Nephron (organoid): ENCODE results near the gene SBF2.

ENCODE experiments used
- H3K27ac Mint-ChIP-seq, 3 experiments: 2 replicates each; pipeline ENCODE4 v1.8.0; 2020; ENCODE audit warnings: mixed read lengths in 3 of 3, mild to moderate bottlenecking in 2 of 3, moderate library complexity in 1 of 3
- H3K27me3 Mint-ChIP-seq: 2 replicates; pipeline ENCODE4 v1.8.0; 2021; ENCODE audit warnings: low read depth, mild to moderate bottlenecking, moderate library complexity, mixed read lengths
- H3K36me3 Mint-ChIP-seq: 2 replicates; pipeline ENCODE4 v1.8.0; 2020; ENCODE audit warnings: low read depth, mixed read lengths
- H3K4me1 Mint-ChIP-seq: 2 replicates; pipeline ENCODE4 v1.8.0; 2020; ENCODE audit warnings: mixed read lengths
- H3K4me3 Mint-ChIP-seq, 3 experiments: 2 replicates each; pipeline ENCODE4 v1.8.0; 2020; ENCODE audit warnings: mild to moderate bottlenecking in 3 of 3, mixed read lengths in 3 of 3, moderate library complexity in 2 of 3
- H3K9me3 Mint-ChIP-seq: 2 replicates; pipeline ENCODE4 v1.8.0; 2020; ENCODE audit warnings: mixed read lengths
- CTCF ChIP-seq, 3 experiments: fragments of 200-600 bp; sonication (generic); IDR thresholded peaks; one replicate each; pipeline ENCODE4 v1.5.0; 2021; ENCODE audit warnings: antibody characterized with exemption in 3 of 3; ENCODE audit not compliant: unreplicated experiment in 3 of 3

SBF2 gene

DNA sequence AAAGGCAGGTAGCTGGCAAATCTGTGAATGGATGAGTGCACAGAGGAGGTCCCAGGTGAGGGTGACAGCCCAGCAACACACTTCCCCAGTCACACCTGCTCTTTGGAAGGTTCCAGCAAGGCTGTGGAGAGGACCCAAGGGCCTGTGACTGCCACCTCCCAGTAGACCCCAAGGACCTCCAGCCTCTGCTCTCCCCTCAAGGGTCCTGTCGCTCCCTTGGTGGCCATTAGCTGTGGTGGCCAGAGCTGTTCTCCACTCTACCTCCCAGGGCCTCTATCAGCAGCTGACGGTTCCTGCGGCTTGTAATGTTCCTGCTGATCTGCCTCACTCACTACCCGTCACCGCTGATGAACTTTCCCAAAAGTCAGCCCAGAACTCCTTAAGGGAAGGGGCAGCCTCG lies 537.1 kb downstream of the SBF2 start:
- Mint-ChIP-seq H3K4me1 (peaks cover 30% of the 10 kb centered on the region), H3K36me3 (no peaks in the 10 kb centered on the region)

DNA sequence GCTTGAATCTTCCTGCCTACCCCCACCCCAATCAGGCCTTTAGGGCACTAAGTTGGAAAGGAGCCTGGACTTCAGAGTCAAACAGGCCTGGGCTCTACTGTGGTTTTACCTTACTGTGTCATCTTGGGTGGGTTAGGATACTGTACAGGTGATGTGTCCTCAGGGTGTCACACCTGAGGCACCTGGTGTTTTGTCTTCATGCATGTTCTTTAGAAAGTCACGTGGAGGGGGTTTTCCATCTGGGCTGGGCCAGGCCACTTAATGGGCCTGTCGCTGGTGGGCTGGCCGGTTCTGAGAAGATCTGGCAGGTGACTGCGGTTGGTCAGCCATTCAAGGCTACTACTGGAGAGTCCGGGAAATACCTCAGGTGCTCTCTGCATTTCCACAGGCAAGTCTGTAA lies 537.6 kb downstream of the SBF2 start:
- H3K4me1 Mint-ChIP-seq: peaks cover 26% of the 10 kb centered on the region
- peaks cover 8% of the 10 kb centered on the region for H3K27me3 Mint-ChIP-seq
- H3K4me3 Mint-ChIP-seq: peak overlapping the region in 1 of 3 experiments; percentile 47
- no peaks in the 10 kb centered on the region for H3K36me3 Mint-ChIP-seq
- no peaks in the 10 kb centered on the region for H3K9me3 Mint-ChIP-seq
- peak overlapping the region in 2 of 3 experiments; percentile 28 to 53 for H3K27ac Mint-ChIP-seq
- no peak for TF ChIP-seq CTCF (IDR thresholded peaks at IDR 0.05; ENCODE audit: unreplicated experiment in 3 of 3)

More for the DNA sequence above, 537.1 kb downstream of the SBF2 start:
- H3K27me3 Mint-ChIP-seq: peaks cover 8% of the 10 kb centered on the region
- no peak overlapping the region for H3K4me3 Mint-ChIP-seq
- H3K27ac Mint-ChIP-seq: peak overlapping the region in 1 of 3 experiments; percentile 53
- TF ChIP-seq CTCF (IDR thresholded peaks at IDR 0.05; ENCODE audit: unreplicated experiment in 3 of 3): no peak
- H3K9me3 Mint-ChIP-seq: no peaks in the 10 kb centered on the region

GRCh38 chr11:9755561-9756185 lies 538.3 kb downstream of the SBF2 start:
- Mint-ChIP-seq H3K4me3 (peak overlapping the region in 1 of 3 experiments; percentile 23), H3K27ac (peak overlapping the region in 2 of 3 experiments; percentile 15 to 51), H3K9me3 (no peaks in the 10 kb centered on the region), H3K4me1 (peaks cover 20% of the 10 kb centered on the region), H3K36me3 (peaks cover 1% of the 10 kb centered on the region), H3K27me3 (peaks cover 8% of the 10 kb centered on the region)
- TF ChIP-seq CTCF (IDR thresholded peaks at IDR 0.05; ENCODE audit: unreplicated experiment in 3 of 3): no peak

DNA sequence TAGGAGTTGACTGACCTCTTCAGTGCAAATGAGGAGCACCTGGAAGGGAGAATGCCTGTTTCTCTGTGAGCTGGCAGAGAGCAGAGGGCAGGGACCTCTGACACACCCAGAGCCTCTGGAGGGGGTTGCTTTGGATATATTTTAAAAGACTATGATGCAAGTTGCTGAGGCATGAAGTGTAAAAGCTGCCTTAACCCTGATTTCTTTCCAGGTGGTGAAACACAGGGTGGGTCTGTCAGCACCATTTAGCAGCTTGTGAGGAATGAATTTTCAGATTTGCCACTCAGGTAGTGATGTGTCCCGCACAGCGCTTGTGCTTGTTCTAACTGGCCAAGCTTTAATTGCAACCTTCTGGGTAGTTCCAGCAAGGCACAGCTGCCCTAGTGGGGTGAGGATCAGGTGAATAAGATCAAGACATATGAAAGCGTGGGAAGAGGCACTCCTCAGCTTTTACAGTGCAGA lies 540.0 kb downstream of the SBF2 start:
- Mint-ChIP-seq H3K36me3 (peaks cover 11% of the 10 kb centered on the region), H3K4me1 (peaks cover 4% of the 10 kb centered on the region), H3K27me3 (peaks cover 4% of the 10 kb centered on the region), H3K4me3 (no peak overlapping the region), H3K27ac (peak overlapping the region; percentile 24 to 36 (median 27)), H3K9me3 (no peaks in the 10 kb centered on the region)
- TF ChIP-seq CTCF (IDR thresholded peaks at IDR 0.05; ENCODE audit: unreplicated experiment in 3 of 3): no peak

GRCh38 chr11:9753021-9753420 lies 541.0 kb downstream of the SBF2 start:
- H3K27me3 Mint-ChIP-seq: peaks cover 4% of the 10 kb centered on the region
- H3K36me3 Mint-ChIP-seq: peaks cover 19% of the 10 kb centered on the region
- H3K9me3 Mint-ChIP-seq: no peaks in the 10 kb centered on the region
- H3K27ac Mint-ChIP-seq: no peak overlapping the region
- no peak for TF ChIP-seq CTCF (IDR thresholded peaks at IDR 0.05; ENCODE audit: unreplicated experiment in 3 of 3)
- no peak overlapping the region for H3K4me3 Mint-ChIP-seq
- H3K4me1 Mint-ChIP-seq: no peaks in the 10 kb centered on the region

- Mint-ChIP-seq H3K27me3 (peaks cover 4% of the 10 kb centered on the region), H3K36me3 (peaks cover 20% of the 10 kb centered on the region), H3K9me3 (no peaks in the 10 kb centered on the region), H3K4me1 (no peaks in the 10 kb centered on the region), H3K27ac (no peak overlapping the region), H3K4me3 (no peak overlapping the region)
- no peak for TF ChIP-seq CTCF (IDR thresholded peaks at IDR 0.05; ENCODE audit: unreplicated experiment in 3 of 3)
Measured at GRCh38 chr11:9752091-9752490, 541.9 kb downstream of the SBF2 start.
